ENCODE results near the gene GPR142.

Gene GPR142

GRCh38 chr17:74353446-74354060 lies 13.8 kb upstream of the GPR142 start:
- Histone ChIP-seq H3K9me3 (ENCODE audit: control insufficient read depth, insufficient read depth, low read length) (no peaks in the 10 kb centered on the region), H3K4me1 (ENCODE audit: insufficient read depth, low read length) (no peaks in the 10 kb centered on the region; the same call in 1 of the 2 replicates), H3K9ac (ENCODE audit: low read depth, low read length) (no peak overlapping the region), H3K36me3 (ENCODE audit: insufficient read depth, low read length) (no peaks in the 10 kb centered on the region)

GRCh38 chr17:74354123-74354522 lies 13.2 kb upstream of the GPR142 start:
- Histone ChIP-seq H3K9me3 (ENCODE audit: control insufficient read depth, insufficient read depth, low read length) (no peaks in the 10 kb centered on the region), H3K4me1 (ENCODE audit: insufficient read depth, low read length) (no peaks in the 10 kb centered on the region; the same call in 1 of the 2 replicates), H3K36me3 (ENCODE audit: insufficient read depth, low read length) (no peaks in the 10 kb centered on the region), H3K9ac (ENCODE audit: low read depth, low read length) (no peak overlapping the region)

GRCh38 chr17:74354561-74354960 lies 12.7 kb upstream of the GPR142 start:
- H3K9me3 ChIP-seq (ENCODE audit: control insufficient read depth, insufficient read depth, low read length) = no peaks in the 10 kb centered on the region
- H3K36me3 ChIP-seq (ENCODE audit: insufficient read depth, low read length) = no peaks in the 10 kb centered on the region
- no peak overlapping the region for H3K9ac ChIP-seq (ENCODE audit: low read depth, low read length)
- H3K4me1 ChIP-seq (ENCODE audit: insufficient read depth, low read length) = no peaks in the 10 kb centered on the region; the same call in 1 of the 2 replicates

- no peak overlapping the region for H3K9ac ChIP-seq (ENCODE audit: low read depth, low read length)
- H3K36me3 ChIP-seq (ENCODE audit: insufficient read depth, low read length) = no peaks in the 10 kb centered on the region
- H3K9me3 ChIP-seq (ENCODE audit: control insufficient read depth, insufficient read depth, low read length) = no peaks in the 10 kb centered on the region
- H3K4me1 ChIP-seq (ENCODE audit: insufficient read depth, low read length) = no peaks in the 10 kb centered on the region; the same call in 1 of the 2 replicates
Measured at GRCh38 chr17:74355065-74355464, 12.2 kb upstream of the GPR142 start.

GRCh38 chr17:74356646-74357465 lies 10.4 kb upstream of the GPR142 start:
- Histone ChIP-seq H3K9ac (ENCODE audit: low read depth, low read length) (no peak overlapping the region), H3K4me1 (ENCODE audit: insufficient read depth, low read length) (peaks cover 4% of the 10 kb centered on the region; the same call in 1 of the 2 replicates), H3K36me3 (ENCODE audit: insufficient read depth, low read length) (no peaks in the 10 kb centered on the region), H3K9me3 (ENCODE audit: control insufficient read depth, insufficient read depth, low read length) (no peaks in the 10 kb centered on the region)

GRCh38 chr17:74357466-74357809 lies 9.9 kb upstream of the GPR142 start:
- no peak overlapping the region for H3K9ac ChIP-seq (ENCODE audit: low read depth, low read length)

GRCh38 chr17:74358697-74359096 lies 8.6 kb upstream of the GPR142 start:
- no peaks in the 10 kb centered on the region for H3K9me3 ChIP-seq (ENCODE audit: control insufficient read depth, insufficient read depth, low read length)
- H3K9ac ChIP-seq (ENCODE audit: low read depth, low read length) = no peak overlapping the region
- no peaks in the 10 kb centered on the region for H3K36me3 ChIP-seq (ENCODE audit: insufficient read depth, low read length)
- H3K4me1 ChIP-seq (ENCODE audit: insufficient read depth, low read length) = peaks cover 13% of the 10 kb centered on the region; the same call in 1 of the 2 replicates

More at GRCh38 chr17:74357466-74357809, 9.9 kb upstream of the GPR142 start:
- no peaks in the 10 kb centered on the region for H3K9me3 ChIP-seq (ENCODE audit: control insufficient read depth, insufficient read depth, low read length)
- H3K36me3 ChIP-seq (ENCODE audit: insufficient read depth, low read length) = no peaks in the 10 kb centered on the region
- peaks cover 10% of the 10 kb centered on the region; the same call in 1 of the 2 replicates for H3K4me1 ChIP-seq (ENCODE audit: insufficient read depth, low read length)

- peaks cover 13% of the 10 kb centered on the region; the same call in 1 of the 2 replicates for H3K4me1 ChIP-seq (ENCODE audit: insufficient read depth, low read length)
- H3K9me3 ChIP-seq (ENCODE audit: control insufficient read depth, insufficient read depth, low read length) = no peaks in the 10 kb centered on the region
- no peak overlapping the region for H3K9ac ChIP-seq (ENCODE audit: low read depth, low read length)
- no peaks in the 10 kb centered on the region for H3K36me3 ChIP-seq (ENCODE audit: insufficient read depth, low read length)
Measured at GRCh38 chr17:74359916-74360315, 7.4 kb upstream of the GPR142 start.

- Histone ChIP-seq H3K9ac (ENCODE audit: low read depth, low read length) (no peak overlapping the region; the same call in 1 of the 2 replicates), H3K36me3 (ENCODE audit: insufficient read depth, low read length) (no peaks in the 10 kb centered on the region), H3K9me3 (ENCODE audit: control insufficient read depth, insufficient read depth, low read length) (no peaks in the 10 kb centered on the region), H3K4me1 (ENCODE audit: insufficient read depth, low read length) (peaks cover 13% of the 10 kb centered on the region; the same call in 1 of the 2 replicates)
Measured at GRCh38 chr17:74360899-74361229, 6.4 kb upstream of the GPR142 start.

- Histone ChIP-seq H3K9me3 (ENCODE audit: control insufficient read depth, insufficient read depth, low read length) (no peaks in the 10 kb centered on the region), H3K9ac (ENCODE audit: low read depth, low read length) (peak within 1 kb of the TSS; percentile 34), H3K36me3 (ENCODE audit: insufficient read depth, low read length) (no peaks in the 10 kb centered on the region), H3K4me1 (ENCODE audit: insufficient read depth, low read length) (peaks cover 13% of the 10 kb centered on the region; the same call in 1 of the 2 replicates)
Measured at GRCh38 chr17:74361230-74362068, 5.9 kb upstream of the GPR142 start, which contains the start of gene BTBD17. BTBD17 (minus strand) TSS chr17:74361868; CDS start chr17:74361819, 49 bp downstream.

GRCh38 chr17:74362069-74362405 lies 5.3 kb upstream of the GPR142 start:
- H3K9ac ChIP-seq (ENCODE audit: low read depth, low read length) = peak overlapping the region; percentile 34; the same call in 1 of the 2 replicates
- no peaks in the 10 kb centered on the region for H3K36me3 ChIP-seq (ENCODE audit: insufficient read depth, low read length)
- H3K4me1 ChIP-seq (ENCODE audit: insufficient read depth, low read length) = peaks cover 13% of the 10 kb centered on the region; the same call in 1 of the 2 replicates
- H3K9me3 ChIP-seq (ENCODE audit: control insufficient read depth, insufficient read depth, low read length) = no peaks in the 10 kb centered on the region

- no peak overlapping the region for H3K9ac ChIP-seq (ENCODE audit: low read depth, low read length)
- H3K4me1 ChIP-seq (ENCODE audit: insufficient read depth, low read length) = peaks cover 13% of the 10 kb centered on the region; the same call in 1 of the 2 replicates
- H3K36me3 ChIP-seq (ENCODE audit: insufficient read depth, low read length) = no peaks in the 10 kb centered on the region
- no peaks in the 10 kb centered on the region for H3K9me3 ChIP-seq (ENCODE audit: control insufficient read depth, insufficient read depth, low read length)
Measured at GRCh38 chr17:74362810-74363498, 4.4 kb upstream of the GPR142 start.

GRCh38 chr17:74368341-74369081 lies 1.2 kb downstream of the GPR142 start:
- Histone ChIP-seq H3K9me3 (ENCODE audit: control insufficient read depth, insufficient read depth, low read length) (no peaks in the 10 kb centered on the region), H3K4me1 (ENCODE audit: insufficient read depth, low read length) (peaks cover 13% of the 10 kb centered on the region; the same call in 1 of the 2 replicates), H3K9ac (ENCODE audit: low read depth, low read length) (no peak overlapping the region), H3K36me3 (ENCODE audit: insufficient read depth, low read length) (no peaks in the 10 kb centered on the region)
